ENCODE results near the gene CEACAM16. TPM values are rescaled to one million over a fixed set of nuclear protein-coding genes. Genes with fewer than 3 reads are reported as not detected.
A peak's percentile ranks its signal among the peaks of the same experiment; 100 is the strongest.

The CEACAM16 gene
- total RNA-seq, 1 experiment from 2014 or later = not detected

DNA sequence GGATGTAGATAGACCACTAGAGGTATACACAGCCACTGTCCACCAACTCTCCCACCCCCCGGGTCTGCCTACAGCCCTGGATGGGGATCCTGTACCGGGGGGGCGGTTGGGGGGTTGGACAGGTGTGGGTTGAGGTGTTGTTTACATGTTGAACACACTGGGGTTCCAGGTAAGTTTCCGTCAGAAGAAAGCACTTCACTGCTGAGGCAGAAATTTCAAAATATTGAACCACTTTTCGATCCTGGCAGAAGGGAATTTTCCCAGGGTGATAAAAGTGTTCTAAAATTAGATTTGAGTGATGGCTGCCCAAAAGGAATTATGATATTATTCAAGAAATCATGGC lies 6.6 kb upstream of the CEACAM16 start:
- ChIA-PET RAD21 (ENCODE audit: low non-redundant PET in 1 of 2, low total read pairs in 2 of 2, uncharacterized antibody in 2 of 2, unreplicated experiment in 2 of 2) (interaction anchor here in 1 of 2 experiments (0.6 to 1.2 kb wide), 2 partner anchors 26 to 31 kb away, joined by 3 read pairs; no protein-coding TSS in a partner anchor), POLR2A (interaction anchor here (0.5 to 1.4 kb wide), 2 partner anchors 104 to 148 kb away, joined by 3 to 4 read pairs; no protein-coding TSS in a partner anchor), CTCF (interaction anchor here (1.1 to 4.0 kb wide), 4 partner anchors 27 to 115 kb away, joined by 3 to 56 read pairs (median 4); no protein-coding TSS in a partner anchor)
- Histone ChIP-seq H3K27ac (ENCODE audit: low read depth, low read length) (peak overlapping the region; percentile 88), H3K36me3 (ENCODE audit: control insufficient read depth in 1 of 2, insufficient read depth in 2 of 2, low read length in 2 of 2) (no peaks in the 10 kb centered on the region), H3K27me3 (ENCODE audit: insufficient read depth, low read length) (no peaks in the 10 kb centered on the region), H4K20me1 (ENCODE audit: insufficient read depth) (no peaks in the 10 kb centered on the region), H3K4me1 (ENCODE audit: control insufficient read depth in 1 of 2, insufficient read depth in 2 of 2, low read length in 2 of 2) (peaks cover 45 to 58% of the 10 kb centered on the region in 2 experiments), H2AFZ (ENCODE audit: low read depth, low read length, poor library complexity, severe bottlenecking) (peak overlapping the region; percentile 30), H3K4me2 (ENCODE audit: low read length) (peak overlapping the region; percentile 74), H3K4me3 (replicated peaks in 1 of 2; ENCODE audit: low read depth in 1 of 2, low read length in 2 of 2) (peak overlapping the region in 1 of 2 experiments; percentile 37; a peak in 1 of 4 replicates), H3K9ac (ENCODE audit: low read length) (peak overlapping the region; percentile 60), H3K9me2 (ENCODE audit: insufficient read depth) (no peaks in the 10 kb centered on the region), H3K9me3 (ENCODE audit: control insufficient read depth in 1 of 2, insufficient read depth in 1 of 2, low read depth in 1 of 2, low read length in 2 of 2) (no peaks in the 10 kb centered on the region), H3K79me2 (ENCODE audit: insufficient read depth, low read length) (no peaks in the 10 kb centered on the region)
- DNase-seq (ENCODE audit: low read depth, low spot score) (no peak), ATAC-seq (peak; percentile 19)
- intact Hi-C loops (cut with micrococcal nuclease) = no loop called here
- BruUV-seq (replicated peaks) = no TSS peak
- TF ChIP-seq POLR2AphosphoS5 (IDR thresholded peaks at IDR 0.05; ENCODE audit: low read depth, low read length) = no peak
- no peak for TF ChIP-seq TCF7L2 (IDR thresholded peaks at IDR 0.05; ENCODE audit: borderline replicate concordance, extremely low read depth, insufficient read depth, insufficient read length)
- TF ChIP-seq FOSL1 (IDR thresholded peaks at IDR 0.05; ENCODE audit: low read depth) = no peak
- TF ChIP-seq, protein P1, sequence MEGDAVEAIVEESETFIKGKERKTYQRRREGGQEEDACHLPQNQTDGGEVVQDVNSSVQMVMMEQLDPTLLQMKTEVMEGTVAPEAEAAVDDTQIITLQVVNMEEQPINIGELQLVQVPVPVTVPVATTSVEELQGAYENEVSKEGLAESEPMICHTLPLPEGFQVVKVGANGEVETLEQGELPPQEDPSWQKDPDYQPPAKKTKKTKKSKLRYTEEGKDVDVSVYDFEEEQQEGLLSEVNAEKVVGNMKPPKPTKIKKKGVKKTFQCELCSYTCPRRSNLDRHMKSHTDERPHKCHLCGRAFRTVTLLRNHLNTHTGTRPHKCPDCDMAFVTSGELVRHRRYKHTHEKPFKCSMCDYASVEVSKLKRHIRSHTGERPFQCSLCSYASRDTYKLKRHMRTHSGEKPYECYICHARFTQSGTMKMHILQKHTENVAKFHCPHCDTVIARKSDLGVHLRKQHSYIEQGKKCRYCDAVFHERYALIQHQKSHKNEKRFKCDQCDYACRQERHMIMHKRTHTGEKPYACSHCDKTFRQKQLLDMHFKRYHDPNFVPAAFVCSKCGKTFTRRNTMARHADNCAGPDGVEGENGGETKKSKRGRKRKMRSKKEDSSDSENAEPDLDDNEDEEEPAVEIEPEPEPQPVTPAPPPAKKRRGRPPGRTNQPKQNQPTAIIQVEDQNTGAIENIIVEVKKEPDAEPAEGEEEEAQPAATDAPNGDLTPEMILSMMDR (IDR thresholded peaks at IDR 0.05 in 2 of 3, conservative IDR thresholded peaks at IDR 0.05 in 1 of 3; ENCODE audit: borderline replicate concordance in 1 of 3, insufficient read depth in 1 of 3, low read depth in 2 of 3, low read length in 2 of 3) = no peak
- TF ChIP-seq SRF (IDR thresholded peaks at IDR 0.05; ENCODE audit: low read depth) = no peak
- TF ChIP-seq EZH2phosphoT487 (IDR thresholded peaks at IDR 0.05; ENCODE audit: borderline replicate concordance) = no peak
- TF ChIP-seq, protein P2, sequence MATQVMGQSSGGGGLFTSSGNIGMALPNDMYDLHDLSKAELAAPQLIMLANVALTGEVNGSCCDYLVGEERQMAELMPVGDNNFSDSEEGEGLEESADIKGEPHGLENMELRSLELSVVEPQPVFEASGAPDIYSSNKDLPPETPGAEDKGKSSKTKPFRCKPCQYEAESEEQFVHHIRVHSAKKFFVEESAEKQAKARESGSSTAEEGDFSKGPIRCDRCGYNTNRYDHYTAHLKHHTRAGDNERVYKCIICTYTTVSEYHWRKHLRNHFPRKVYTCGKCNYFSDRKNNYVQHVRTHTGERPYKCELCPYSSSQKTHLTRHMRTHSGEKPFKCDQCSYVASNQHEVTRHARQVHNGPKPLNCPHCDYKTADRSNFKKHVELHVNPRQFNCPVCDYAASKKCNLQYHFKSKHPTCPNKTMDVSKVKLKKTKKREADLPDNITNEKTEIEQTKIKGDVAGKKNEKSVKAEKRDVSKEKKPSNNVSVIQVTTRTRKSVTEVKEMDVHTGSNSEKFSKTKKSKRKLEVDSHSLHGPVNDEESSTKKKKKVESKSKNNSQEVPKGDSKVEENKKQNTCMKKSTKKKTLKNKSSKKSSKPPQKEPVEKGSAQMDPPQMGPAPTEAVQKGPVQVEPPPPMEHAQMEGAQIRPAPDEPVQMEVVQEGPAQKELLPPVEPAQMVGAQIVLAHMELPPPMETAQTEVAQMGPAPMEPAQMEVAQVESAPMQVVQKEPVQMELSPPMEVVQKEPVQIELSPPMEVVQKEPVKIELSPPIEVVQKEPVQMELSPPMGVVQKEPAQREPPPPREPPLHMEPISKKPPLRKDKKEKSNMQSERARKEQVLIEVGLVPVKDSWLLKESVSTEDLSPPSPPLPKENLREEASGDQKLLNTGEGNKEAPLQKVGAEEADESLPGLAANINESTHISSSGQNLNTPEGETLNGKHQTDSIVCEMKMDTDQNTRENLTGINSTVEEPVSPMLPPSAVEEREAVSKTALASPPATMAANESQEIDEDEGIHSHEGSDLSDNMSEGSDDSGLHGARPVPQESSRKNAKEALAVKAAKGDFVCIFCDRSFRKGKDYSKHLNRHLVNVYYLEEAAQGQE (IDR thresholded peaks at IDR 0.05; ENCODE audit: low read depth) = no peak
- TF ChIP-seq, protein P3, sequence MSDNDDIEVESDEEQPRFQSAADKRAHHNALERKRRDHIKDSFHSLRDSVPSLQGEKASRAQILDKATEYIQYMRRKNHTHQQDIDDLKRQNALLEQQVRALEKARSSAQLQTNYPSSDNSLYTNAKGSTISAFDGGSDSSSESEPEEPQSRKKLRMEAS (IDR thresholded peaks at IDR 0.05) = no peak
- TF ChIP-seq RAD21 (IDR thresholded peaks at IDR 0.05; ENCODE audit: low read depth) = no peak

Measured in HCT116 (cell line).